DND-41 (cell line): ENCODE results near the gene C14orf180.

Experiments
- ATAC-seq: fragments of 200-7000 bp; cut with Tn5 transposase; 3 replicates; pipeline ENCODE4 v1.9.1; 2021; ENCODE audit warnings: low read depth; ENCODE audit not compliant: insufficient read depth
- DNase-seq: peaks from one replicate; pipeline ENCODE4 v3.0.0-alpha.2; 2020
- H2AFZ ChIP-seq: 2 replicates; pipeline ENCODE4 v1.6.0; 2012; ENCODE audit warnings: low read depth, low read length
- H3K27ac ChIP-seq: 2 replicates; pipeline ENCODE4 v1.5.1; 2012; ENCODE audit warnings: low read length, inconsistent platforms
- H3K27me3 ChIP-seq: fragments of 200-600 bp; sonication (generic); 2 replicates; pipeline ENCODE4 v1.6.0; 2012; ENCODE audit warnings: low read length, mild to moderate bottlenecking, inconsistent platforms; ENCODE audit not compliant: insufficient read depth, poor library complexity
- H3K36me3 ChIP-seq: 2 replicates; pipeline ENCODE4 v1.5.1; 2012; ENCODE audit warnings: low read length, inconsistent platforms; ENCODE audit not compliant: insufficient read depth
- H3K4me1 ChIP-seq: 2 replicates; pipeline ENCODE4 v1.5.1; 2012; ENCODE audit warnings: mild to moderate bottlenecking, low read length; ENCODE audit not compliant: insufficient read depth
- H3K4me2 ChIP-seq: 2 replicates; pipeline ENCODE4 v1.6.0; 2012; ENCODE audit warnings: mild to moderate bottlenecking, moderate library complexity, low read length, inconsistent platforms; ENCODE audit not compliant: insufficient read depth
- H3K4me3 ChIP-seq, 2 experiments: fragments of 200-600 bp in 1 of 2; shearing (Covaris generic) in 1 of 2; 2 replicates each; pipeline ENCODE4 v1.5.1; 2012 to 2016; ENCODE audit warnings: inconsistent platforms in 2 of 2, low read length in 2 of 2, mild to moderate bottlenecking in 2 of 2, low read depth in 1 of 2, moderate library complexity in 1 of 2
- H3K79me2 ChIP-seq: 2 replicates; pipeline ENCODE4 v1.6.0; 2012; ENCODE audit warnings: low read length, inconsistent platforms; ENCODE audit not compliant: insufficient read depth
- H3K9ac ChIP-seq: 2 replicates; pipeline ENCODE4 v1.6.0; 2012; ENCODE audit warnings: low read depth, mild to moderate bottlenecking, inconsistent platforms, low read length, moderate library complexity
- H3K9me3 ChIP-seq: 2 replicates; pipeline ENCODE4 v1.5.1; 2012; ENCODE audit warnings: low read length, moderate library complexity, mild to moderate bottlenecking, inconsistent platforms; ENCODE audit not compliant: insufficient read depth, severe bottlenecking
- H4K20me1 ChIP-seq: 2 replicates; pipeline ENCODE4 v1.6.0; 2012; ENCODE audit warnings: low read length; ENCODE audit not compliant: insufficient read depth
- EZH2 ChIP-seq: IDR thresholded peaks from 3 replicates; pipeline ENCODE4 v1.6.1; 2012; ENCODE audit warnings: borderline replicate concordance, low read depth, mild to moderate bottlenecking, moderate library complexity, low read length, inconsistent platforms; ENCODE audit not compliant: severe bottlenecking
- TF ChIP-seq, protein P1 (sequence below): IDR thresholded peaks from 2 replicates; pipeline ENCODE4 v1.5.1; 2012; ENCODE audit warnings: borderline replicate concordance, low read length, moderate library complexity, mild to moderate bottlenecking; ENCODE audit not compliant: poor library complexity, severe bottlenecking; ENCODE audit errors: extremely low read depth

Gene C14orf180

DNA sequence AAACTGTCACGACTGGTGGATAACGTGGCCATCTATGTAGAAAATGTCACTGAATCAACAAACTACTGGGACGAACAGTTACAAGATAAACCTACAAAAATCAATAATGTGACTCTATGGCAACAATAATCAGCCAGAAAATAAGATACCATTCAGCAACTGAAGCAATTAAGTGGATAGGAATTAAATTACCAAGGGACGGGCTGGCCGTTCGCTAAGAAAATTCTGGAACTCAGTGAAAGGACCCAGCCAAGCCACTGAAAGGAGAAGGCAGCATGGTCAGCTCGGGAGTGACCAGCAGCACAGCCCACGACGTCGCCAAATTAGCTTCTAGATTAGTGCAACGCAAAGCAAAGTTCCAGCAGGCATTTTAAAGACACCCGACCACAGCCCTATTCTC, 58.6 kb downstream of the C14orf180 start:
- Histone ChIP-seq H3K79me2 (no peaks in the 10 kb centered on the region), H2AFZ (no peak overlapping the region), H3K4me3 (no peak overlapping the region), H4K20me1 (no peaks in the 10 kb centered on the region), H3K4me1 (no peaks in the 10 kb centered on the region), H3K4me2 (no peak overlapping the region), H3K27me3 (no peaks in the 10 kb centered on the region), H3K36me3 (no peaks in the 10 kb centered on the region), H3K27ac (no peak overlapping the region), H3K9ac (no peak overlapping the region), H3K9me3 (no peaks in the 10 kb centered on the region)
- TF ChIP-seq, protein P1, sequence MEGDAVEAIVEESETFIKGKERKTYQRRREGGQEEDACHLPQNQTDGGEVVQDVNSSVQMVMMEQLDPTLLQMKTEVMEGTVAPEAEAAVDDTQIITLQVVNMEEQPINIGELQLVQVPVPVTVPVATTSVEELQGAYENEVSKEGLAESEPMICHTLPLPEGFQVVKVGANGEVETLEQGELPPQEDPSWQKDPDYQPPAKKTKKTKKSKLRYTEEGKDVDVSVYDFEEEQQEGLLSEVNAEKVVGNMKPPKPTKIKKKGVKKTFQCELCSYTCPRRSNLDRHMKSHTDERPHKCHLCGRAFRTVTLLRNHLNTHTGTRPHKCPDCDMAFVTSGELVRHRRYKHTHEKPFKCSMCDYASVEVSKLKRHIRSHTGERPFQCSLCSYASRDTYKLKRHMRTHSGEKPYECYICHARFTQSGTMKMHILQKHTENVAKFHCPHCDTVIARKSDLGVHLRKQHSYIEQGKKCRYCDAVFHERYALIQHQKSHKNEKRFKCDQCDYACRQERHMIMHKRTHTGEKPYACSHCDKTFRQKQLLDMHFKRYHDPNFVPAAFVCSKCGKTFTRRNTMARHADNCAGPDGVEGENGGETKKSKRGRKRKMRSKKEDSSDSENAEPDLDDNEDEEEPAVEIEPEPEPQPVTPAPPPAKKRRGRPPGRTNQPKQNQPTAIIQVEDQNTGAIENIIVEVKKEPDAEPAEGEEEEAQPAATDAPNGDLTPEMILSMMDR: no peak
- TF ChIP-seq EZH2: no peak
- no peak for DNase-seq
- ATAC-seq: no peak

DNA sequence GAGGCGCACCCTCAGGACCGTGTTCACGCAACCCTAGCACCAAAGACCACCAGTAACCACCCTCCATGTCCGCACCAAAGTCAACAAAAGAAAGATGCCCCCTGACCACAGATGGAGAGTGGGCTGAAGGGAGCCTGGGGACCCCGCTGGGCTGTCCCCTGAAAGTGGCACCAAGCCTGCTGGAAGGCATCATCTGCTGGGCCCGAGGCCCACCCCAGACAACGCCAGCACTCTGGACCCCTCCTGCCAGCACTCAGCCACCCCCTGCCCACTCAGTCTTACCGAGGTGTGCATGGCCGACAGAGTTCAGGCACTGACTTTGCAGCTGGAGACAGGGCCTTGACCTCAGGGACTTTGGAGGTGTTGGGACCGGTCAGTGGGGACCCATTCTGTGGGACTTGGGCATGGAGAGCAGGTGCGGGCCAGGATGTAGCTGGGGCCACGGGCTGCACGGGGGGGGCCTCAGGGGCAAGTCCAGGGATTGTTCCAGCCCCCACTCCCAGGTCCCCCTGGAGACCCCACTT, 59.4 kb downstream of the C14orf180 start:
- Histone ChIP-seq H3K4me2 (no peak overlapping the region), H3K79me2 (no peaks in the 10 kb centered on the region), H3K4me1 (no peaks in the 10 kb centered on the region), H3K27me3 (no peaks in the 10 kb centered on the region), H3K4me3 (no peak overlapping the region), H4K20me1 (no peaks in the 10 kb centered on the region), H3K9me3 (no peaks in the 10 kb centered on the region), H3K9ac (no peak overlapping the region), H3K27ac (no peak overlapping the region), H3K36me3 (no peaks in the 10 kb centered on the region), H2AFZ (no peak overlapping the region)
- TF ChIP-seq, protein P1: no peak
- TF ChIP-seq EZH2: no peak
- ATAC-seq (no peak), DNase-seq (no peak)

DNA sequence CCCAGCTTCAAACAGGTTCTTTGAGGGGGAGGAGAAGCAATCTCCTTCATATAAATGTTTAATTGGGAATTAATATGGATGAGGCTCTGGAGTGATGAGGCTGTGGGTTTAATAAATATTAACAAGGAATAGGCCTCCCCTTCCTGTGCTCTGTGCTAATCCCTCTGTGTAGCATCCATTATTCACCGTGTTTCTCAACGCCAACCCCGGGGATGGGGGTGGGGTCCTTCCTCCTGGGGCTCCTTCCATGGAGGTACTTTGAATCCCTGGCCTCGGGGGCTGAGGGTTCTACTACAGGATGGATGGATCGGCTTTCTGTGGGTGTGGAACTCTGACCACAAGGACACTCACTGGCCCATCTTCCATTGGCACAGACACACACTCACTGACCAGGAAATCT, 59.9 kb downstream of the C14orf180 start:
- no peaks in the 10 kb centered on the region for H3K4me1 ChIP-seq
- no peaks in the 10 kb centered on the region for H3K79me2 ChIP-seq
- H2AFZ ChIP-seq: no peak overlapping the region
- H3K9me3 ChIP-seq: no peaks in the 10 kb centered on the region
- TF ChIP-seq EZH2: no peak
- TF ChIP-seq, protein P1: no peak
- ATAC-seq (no peak), DNase-seq (no peak)
- no peak overlapping the region for H3K4me2 ChIP-seq
- H3K9ac ChIP-seq: no peak overlapping the region
- H3K27me3 ChIP-seq: no peaks in the 10 kb centered on the region
- no peaks in the 10 kb centered on the region for H3K36me3 ChIP-seq
- no peak overlapping the region for H3K4me3 ChIP-seq
- no peak overlapping the region for H3K27ac ChIP-seq
- no peaks in the 10 kb centered on the region for H4K20me1 ChIP-seq
